Omental fat pad (tissue), 4 donors: ENCODE data around the gene MAP1LC3B. TPM values are rescaled to one million over a fixed set of nuclear protein-coding genes. Genes with fewer than 3 reads are reported as not detected.
"Not testable (repeated sequence)": the region's sequence is repeated elsewhere in the genome, so short reads cannot be mapped to it uniquely, and the experiment has no call there.

Experiments
- ATAC-seq: fragments of 150-250 bp; one replicate; pipeline ENCODE4 v1.9.1; 2016; ENCODE audit warnings: mild to moderate bottlenecking, moderate library complexity; ENCODE audit not compliant: low FRiP score
- DNase-seq: peaks from one replicate; pipeline ENCODE4 v3.0.0-alpha.2; 2019; ENCODE audit warnings: low spot score
- total RNA-seq, 4 donors: library from RNA; depleted of rRNA; stranded (reverse); fragments of >200 nt; gene quantifications; one replicate each; pipeline ENCODE4 v1.1.0, GENCODE V29; 2016
- TF ChIP-seq, protein P1 (sequence below), 3 donors: fragments of 450-650 bp; IDR thresholded peaks; one replicate each; pipeline ENCODE4 v1.5.1; 2016 to 2017; ENCODE audit warnings: antibody characterized with exemption in 3 of 3, mild to moderate bottlenecking in 3 of 3, moderate library complexity in 2 of 3

The MAP1LC3B gene
- total RNA-seq, 4 donors from 2014 or later: 73.8 to 123 (median 97.8) TPM

DNA sequence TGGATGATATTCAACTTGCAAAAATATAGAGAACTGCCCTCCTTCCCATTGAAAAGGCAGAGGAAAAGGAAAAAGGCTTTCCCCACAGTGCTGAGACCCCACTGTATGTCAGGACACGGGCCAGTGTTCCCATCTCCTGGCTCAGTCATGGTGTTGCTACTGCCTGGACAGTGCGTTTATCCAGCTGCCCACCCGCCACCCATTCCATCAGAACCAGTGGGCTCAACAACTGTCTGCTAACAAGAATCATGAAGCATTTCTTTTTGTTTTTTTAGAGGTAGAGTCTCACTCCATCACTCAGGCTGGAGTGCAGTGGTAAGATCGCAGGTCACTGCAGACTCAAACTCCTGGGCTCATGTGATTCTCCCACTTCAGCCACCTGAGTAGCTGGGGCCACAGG is 19.8 kb upstream of the MAP1LC3B start:
- no peak for ATAC-seq
- TF ChIP-seq, protein P1, sequence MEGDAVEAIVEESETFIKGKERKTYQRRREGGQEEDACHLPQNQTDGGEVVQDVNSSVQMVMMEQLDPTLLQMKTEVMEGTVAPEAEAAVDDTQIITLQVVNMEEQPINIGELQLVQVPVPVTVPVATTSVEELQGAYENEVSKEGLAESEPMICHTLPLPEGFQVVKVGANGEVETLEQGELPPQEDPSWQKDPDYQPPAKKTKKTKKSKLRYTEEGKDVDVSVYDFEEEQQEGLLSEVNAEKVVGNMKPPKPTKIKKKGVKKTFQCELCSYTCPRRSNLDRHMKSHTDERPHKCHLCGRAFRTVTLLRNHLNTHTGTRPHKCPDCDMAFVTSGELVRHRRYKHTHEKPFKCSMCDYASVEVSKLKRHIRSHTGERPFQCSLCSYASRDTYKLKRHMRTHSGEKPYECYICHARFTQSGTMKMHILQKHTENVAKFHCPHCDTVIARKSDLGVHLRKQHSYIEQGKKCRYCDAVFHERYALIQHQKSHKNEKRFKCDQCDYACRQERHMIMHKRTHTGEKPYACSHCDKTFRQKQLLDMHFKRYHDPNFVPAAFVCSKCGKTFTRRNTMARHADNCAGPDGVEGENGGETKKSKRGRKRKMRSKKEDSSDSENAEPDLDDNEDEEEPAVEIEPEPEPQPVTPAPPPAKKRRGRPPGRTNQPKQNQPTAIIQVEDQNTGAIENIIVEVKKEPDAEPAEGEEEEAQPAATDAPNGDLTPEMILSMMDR (IDR thresholded peaks at IDR 0.05): no peak
- DNase-seq: no peak

- no peak for DNase-seq
- TF ChIP-seq, protein P1 (IDR thresholded peaks at IDR 0.05): no peak
- ATAC-seq: no peak
These were observed 17.8 kb upstream of the MAP1LC3B start for GRCh38 chr16:87374313-87374712.

DNA sequence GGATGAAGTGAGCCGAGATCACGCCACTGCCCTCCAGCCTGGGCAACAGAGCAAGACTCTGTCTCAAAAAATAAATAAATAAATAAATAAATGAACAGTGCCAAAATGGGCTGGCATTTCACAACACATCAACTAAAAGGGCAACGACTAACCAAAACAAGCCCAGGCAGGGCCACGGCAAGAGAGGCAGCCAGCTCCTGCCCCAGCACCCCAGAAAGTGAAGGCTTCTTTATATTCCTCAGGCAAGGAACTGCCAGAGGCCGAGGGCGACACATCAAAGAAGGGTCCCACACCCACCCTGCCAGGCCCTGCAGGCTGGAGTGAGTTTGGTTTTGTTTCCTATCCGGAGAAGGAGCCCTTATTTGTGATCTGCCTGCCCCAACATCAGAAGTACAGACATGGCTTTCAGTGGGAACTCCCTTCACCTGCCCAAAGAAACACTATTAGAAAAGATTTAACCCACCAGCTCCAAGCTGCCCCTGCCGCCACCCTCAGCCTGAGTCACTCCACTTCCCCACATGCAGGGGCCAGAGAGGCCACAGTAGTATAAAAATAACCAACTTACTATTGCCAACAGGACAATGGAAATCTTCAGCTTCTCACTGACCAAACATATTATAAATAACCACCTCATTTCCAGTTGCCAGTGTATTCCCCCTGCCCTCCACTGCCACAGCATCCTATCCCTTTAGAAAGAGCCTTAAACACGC is 16.6 kb upstream of the MAP1LC3B start:
- DNase-seq: no peak
- TF ChIP-seq, protein P1 (IDR thresholded peaks at IDR 0.05): no peak

DNA sequence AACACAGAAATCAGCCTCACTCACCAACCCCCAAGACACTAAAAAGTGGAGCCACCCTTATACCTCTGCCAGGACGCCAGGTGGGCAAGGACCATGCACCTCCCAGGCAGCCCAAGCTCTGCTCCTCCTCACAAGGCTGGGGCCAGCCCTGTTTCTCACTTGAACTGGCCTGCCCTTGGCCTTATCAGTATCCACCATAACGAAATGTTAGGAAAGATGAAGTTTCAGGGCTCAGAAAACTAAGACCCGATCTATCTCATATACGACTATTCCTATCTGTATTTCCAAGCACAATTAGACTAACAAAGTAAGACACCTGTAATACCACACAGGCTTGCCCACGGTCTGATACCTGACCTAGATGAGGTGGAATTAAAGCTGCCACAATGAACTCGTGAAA is 15.5 kb upstream of the MAP1LC3B start:
- TF ChIP-seq, protein P1 (IDR thresholded peaks at IDR 0.05): no peak
- ATAC-seq (no peak), DNase-seq (no peak)

More for the DNA sequence above, 16.6 kb upstream of the MAP1LC3B start:
- ATAC-seq: no peak

DNA sequence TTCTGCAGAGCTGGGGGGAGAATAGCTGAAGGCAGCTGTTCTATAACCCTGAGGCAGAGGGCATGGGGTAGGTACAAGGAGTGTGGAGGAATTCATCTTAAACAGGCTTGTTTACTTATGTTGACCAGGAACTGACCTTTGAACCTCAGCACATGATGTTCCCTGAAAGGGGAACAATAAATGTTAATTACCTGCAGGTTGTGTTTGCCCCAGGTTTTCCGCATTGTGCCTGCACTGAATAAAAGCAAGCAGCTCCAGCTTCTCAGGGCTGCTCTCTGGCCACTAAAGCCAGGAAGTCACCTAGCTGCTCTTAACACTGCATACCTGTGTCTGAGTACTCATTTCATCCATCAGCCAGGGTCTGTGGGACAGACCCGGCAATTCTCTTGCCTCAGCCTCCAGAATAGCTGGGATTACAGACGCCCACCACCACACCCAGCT is 12.8 kb upstream of the MAP1LC3B start:
- not testable (repeated sequence) for ATAC-seq

DNA sequence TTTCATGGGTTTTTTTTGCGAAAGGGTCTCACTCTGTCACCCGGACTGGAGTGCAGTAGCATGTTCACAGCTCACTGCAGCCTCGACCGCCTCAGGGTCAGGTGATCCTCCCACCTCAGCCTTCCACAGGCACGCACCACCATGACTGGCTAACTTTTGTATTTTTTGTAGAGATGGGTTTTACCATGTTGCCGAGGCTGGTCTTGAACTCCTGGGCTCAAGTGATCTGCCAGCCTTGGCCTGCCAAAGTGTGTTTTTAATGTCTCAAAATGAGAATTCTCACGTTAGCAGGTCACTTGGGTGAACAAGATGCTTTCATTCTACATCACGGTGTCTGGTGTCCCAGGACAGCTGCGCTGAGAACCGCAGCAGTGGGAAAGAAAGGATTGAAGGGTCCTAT is 11.7 kb upstream of the MAP1LC3B start:
- DNase-seq (no peak), ATAC-seq (no peak)
- TF ChIP-seq, protein P1 (IDR thresholded peaks at IDR 0.05): no peak

More for the DNA sequence above, 12.8 kb upstream of the MAP1LC3B start:
- not testable (repeated sequence) for DNase-seq

- TF ChIP-seq, protein P1 (IDR thresholded peaks at IDR 0.05): no peak
- DNase-seq: no peak
- no peak for ATAC-seq
These were observed 11.3 kb upstream of the MAP1LC3B start for GRCh38 chr16:87380881-87381280.
